OCI-LY3 (cell line): ENCODE data around the gene CUTC.

Experiments
- H2AFZ ChIP-seq: fragments of 200-600, 300-600 bp; shearing (Covaris generic); 2 replicates; pipeline ENCODE4 v1.6.0; 2014; ENCODE audit warnings: antibody characterized with exemption, low read depth, low read length
- H3K27ac ChIP-seq: fragments of 200-600, 300-600 bp; sonication (generic); 2 replicates; pipeline ENCODE4 v1.5.1; 2014; ENCODE audit warnings: mild to moderate bottlenecking, low read length, moderate library complexity, mixed read lengths
- H3K27me3 ChIP-seq: fragments of 200-600, 300-600 bp; sonication (generic); 2 replicates; pipeline ENCODE4 v1.6.1; 2014; ENCODE audit warnings: low read depth, low read length, mixed read lengths
- H3K36me3 ChIP-seq: fragments of 200-600, 300-600 bp; sonication (generic); replicated peaks from 2 replicates; pipeline ENCODE3; 2014; ENCODE audit warnings: low read depth, low read length, mixed read lengths
- H3K4me1 ChIP-seq: fragments of 300-600, 200-600 bp; sonication (generic); 2 replicates; pipeline ENCODE4 v1.6.1; 2014; ENCODE audit warnings: low read length, mixed read lengths
- H3K4me2 ChIP-seq: fragments of 200-600, 300-600 bp; sonication (generic); 2 replicates; pipeline ENCODE4 v1.6.1; 2014; ENCODE audit warnings: low read length, mixed read lengths
- H3K4me3 ChIP-seq: fragments of 300-600, 200-600 bp; sonication (generic); 2 replicates; pipeline ENCODE4 v1.5.1; 2014; ENCODE audit warnings: antibody characterized with exemption, mild to moderate bottlenecking, low read length, moderate library complexity
- H3K79me2 ChIP-seq: fragments of 300-600, 200-600 bp; shearing (Covaris generic); 2 replicates; pipeline ENCODE4 v1.6.1; 2014; ENCODE audit warnings: mild to moderate bottlenecking, low read length, mixed read lengths
- H3K9ac ChIP-seq: fragments of 300-600, 200-600 bp; shearing (Covaris generic); 2 replicates; pipeline ENCODE4 v1.6.0; 2014; ENCODE audit warnings: mild to moderate bottlenecking, low read length, moderate library complexity
- H3K9me3 ChIP-seq: fragments of 200-600, 300-600 bp; shearing (Covaris generic); 2 replicates; pipeline ENCODE4 v1.6.1; 2014; ENCODE audit warnings: low read length, mixed read lengths; ENCODE audit not compliant: insufficient read depth
- H4K20me1 ChIP-seq: fragments of 200-600, 300-600 bp; sonication (generic); 2 replicates; pipeline ENCODE4 v1.6.1; 2016; ENCODE audit warnings: low read length, mixed read lengths; ENCODE audit not compliant: insufficient read depth
- CTCF ChIP-seq: fragments of 200-600, 300-600 bp; sonication (generic); IDR thresholded peaks from 2 replicates; pipeline ENCODE4 v1.5.1; 2014; ENCODE audit warnings: antibody characterized with exemption, low read length, low read depth
- EZH2phosphoT487 ChIP-seq: fragments of 200-600 bp; shearing (Covaris generic); IDR thresholded peaks from 2 replicates; pipeline ENCODE4 v1.6.1; 2018; ENCODE audit warnings: antibody characterized with exemption, mixed run types, low read depth

CUTC gene

GRCh38 chr10:99784727-99785441 is 52.9 kb downstream of the CUTC start:
- Histone ChIP-seq H3K79me2 (no peaks in the 10 kb centered on the region), H3K36me3 (no peaks in the 10 kb centered on the region), H3K9ac (no peak overlapping the region), H3K4me2 (no peak overlapping the region), H3K27me3 (no peaks in the 10 kb centered on the region), H3K27ac (no peak overlapping the region), H3K4me3 (no peak overlapping the region), H3K9me3 (no peaks in the 10 kb centered on the region), H2AFZ (no peak overlapping the region), H4K20me1 (no peaks in the 10 kb centered on the region), H3K4me1 (no peaks in the 10 kb centered on the region)
- TF ChIP-seq EZH2phosphoT487: no peak

- no peak overlapping the region for H3K27ac ChIP-seq
- H3K9me3 ChIP-seq: no peaks in the 10 kb centered on the region
- H3K9ac ChIP-seq: no peak overlapping the region
- H2AFZ ChIP-seq: no peak overlapping the region
- H3K27me3 ChIP-seq: no peaks in the 10 kb centered on the region
- no peaks in the 10 kb centered on the region for H3K79me2 ChIP-seq
- no peak overlapping the region for H3K4me2 ChIP-seq
- no peaks in the 10 kb centered on the region for H4K20me1 ChIP-seq
- H3K4me3 ChIP-seq: no peak overlapping the region
- no peak for TF ChIP-seq EZH2phosphoT487
- TF ChIP-seq CTCF: no peak
- H3K4me1 ChIP-seq: no peaks in the 10 kb centered on the region
- H3K36me3 ChIP-seq: no peaks in the 10 kb centered on the region
Measured at GRCh38 chr10:99785646-99786045, 53.6 kb downstream of the CUTC start.

GRCh38 chr10:99787311-99787710 is 55.3 kb downstream of the CUTC start:
- H3K36me3 ChIP-seq: no peaks in the 10 kb centered on the region
- H2AFZ ChIP-seq: no peak overlapping the region
- TF ChIP-seq CTCF (no peak), EZH2phosphoT487 (no peak)
- no peaks in the 10 kb centered on the region for H3K9me3 ChIP-seq
- H3K9ac ChIP-seq: no peak overlapping the region
- no peak overlapping the region for H3K4me3 ChIP-seq
- H3K27ac ChIP-seq: no peak overlapping the region
- H3K79me2 ChIP-seq: no peaks in the 10 kb centered on the region
- no peaks in the 10 kb centered on the region for H3K4me1 ChIP-seq
- H4K20me1 ChIP-seq: no peaks in the 10 kb centered on the region
- H3K4me2 ChIP-seq: no peak overlapping the region
- no peaks in the 10 kb centered on the region for H3K27me3 ChIP-seq

- H3K27me3 ChIP-seq: no peaks in the 10 kb centered on the region
- H3K4me3 ChIP-seq: no peak overlapping the region
- no peaks in the 10 kb centered on the region for H3K79me2 ChIP-seq
- H4K20me1 ChIP-seq: no peaks in the 10 kb centered on the region
- no peak overlapping the region for H3K27ac ChIP-seq
- H2AFZ ChIP-seq: no peak overlapping the region
- no peak for TF ChIP-seq CTCF
- no peak for TF ChIP-seq EZH2phosphoT487
- H3K36me3 ChIP-seq: no peaks in the 10 kb centered on the region
- no peaks in the 10 kb centered on the region for H3K9me3 ChIP-seq
- no peaks in the 10 kb centered on the region for H3K4me1 ChIP-seq
- no peak overlapping the region for H3K4me2 ChIP-seq
- no peak overlapping the region for H3K9ac ChIP-seq
Measured at GRCh38 chr10:99787782-99788445, 55.9 kb downstream of the CUTC start.
